ENCODE measurements around the gene ZNF813.

ZNF813 gene

GRCh38 chr19:53519446-53519845, 51.9 kb downstream of the ZNF813 start:
- in situ Hi-C loops (cut with MboI; ENCODE audit: low sequenced_read_pairs): no loop called here

DNA sequence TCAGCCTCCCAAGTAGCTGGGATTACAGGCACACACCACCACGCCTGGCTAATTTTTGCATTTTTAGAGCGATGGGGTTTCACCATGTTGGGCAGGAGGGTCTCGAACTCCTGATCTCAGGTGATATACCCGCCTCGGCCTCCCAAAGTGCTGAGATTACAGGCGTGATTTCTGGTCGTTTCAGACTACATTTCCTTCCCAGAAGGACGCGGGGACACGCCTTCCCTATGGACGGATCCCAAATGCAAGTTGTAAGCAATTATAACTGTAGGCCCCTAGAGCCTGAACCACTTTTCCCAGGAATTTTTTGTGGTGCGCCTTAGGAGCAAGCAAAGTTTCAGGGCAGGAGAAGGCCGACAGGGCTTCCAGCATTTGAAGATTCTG, 52.6 kb downstream of the ZNF813 start:
- in situ Hi-C loops (cut with MboI; ENCODE audit: low sequenced_read_pairs): no loop called here

GRCh38 chr19:53520547-53521372, 53.2 kb downstream of the ZNF813 start:
- in situ Hi-C loops (cut with MboI; ENCODE audit: low sequenced_read_pairs): no loop called here

- in situ Hi-C loops (cut with MboI; ENCODE audit: low sequenced_read_pairs): no loop called here
Observed at GRCh38 chr19:53521373-53522202, 54.1 kb downstream of the ZNF813 start.

DNA sequence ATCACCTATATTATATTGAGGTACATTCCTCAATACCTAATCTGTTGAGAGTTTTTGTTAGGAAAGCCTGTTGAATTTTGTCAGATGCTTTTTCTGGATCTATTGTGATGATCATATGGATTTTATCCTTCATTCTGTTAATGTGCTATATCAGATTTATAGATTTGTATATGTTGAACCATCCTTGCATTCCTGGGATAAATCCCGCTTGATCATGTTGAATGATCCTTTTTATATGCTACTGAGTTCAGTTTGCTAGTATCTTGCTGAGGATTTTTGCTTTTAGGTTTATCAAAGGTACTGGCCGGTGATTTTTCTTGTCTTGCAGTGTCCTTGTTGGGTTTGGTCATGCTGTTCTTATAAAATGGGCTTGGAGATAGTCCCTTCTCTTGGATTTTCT, 58.4 kb downstream of the ZNF813 start:
- in situ Hi-C loops (cut with MboI; ENCODE audit: low sequenced_read_pairs): no loop called here

DNA sequence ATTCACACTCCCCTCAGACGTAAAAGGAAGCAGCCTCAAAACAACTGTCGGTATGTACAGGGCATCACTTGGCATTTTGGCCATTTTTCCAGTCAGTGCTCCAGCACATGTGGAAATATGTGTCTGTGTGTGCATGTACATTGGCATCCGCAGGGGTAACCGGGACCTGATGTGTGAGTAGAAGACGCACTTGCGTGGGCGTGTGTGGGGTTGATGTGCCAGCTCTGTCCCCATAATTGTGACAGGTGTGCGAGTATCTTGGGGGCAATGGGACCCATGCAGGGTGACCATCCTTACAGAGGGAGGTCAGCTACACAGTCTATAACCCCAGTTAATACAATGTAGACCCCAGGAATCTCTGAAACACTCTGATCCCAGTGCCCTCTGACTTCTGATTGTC, 63.1 kb downstream of the ZNF813 start:
- in situ Hi-C loops (cut with MboI; ENCODE audit: low sequenced_read_pairs): no loop called here

DNA sequence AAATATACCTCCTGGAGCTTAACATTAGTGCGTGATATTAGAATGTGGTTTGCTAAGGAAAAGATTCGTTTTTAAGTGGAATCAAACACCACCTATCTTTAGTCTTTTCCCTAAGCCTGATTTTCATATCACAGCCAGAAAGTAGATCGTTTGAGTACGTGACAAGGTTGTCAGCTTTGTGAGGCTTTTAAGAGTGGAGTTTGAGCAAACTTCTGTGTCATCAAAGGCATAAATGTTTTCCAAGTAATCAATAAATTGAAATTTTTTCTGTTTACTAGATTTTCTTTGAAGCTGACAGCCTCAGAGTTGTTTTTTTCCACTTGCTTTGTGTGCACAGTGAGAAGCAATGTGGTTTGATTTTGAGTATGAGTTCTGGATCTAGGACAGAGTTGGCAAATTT, 63.9 kb downstream of the ZNF813 start:
- in situ Hi-C loops (cut with MboI; ENCODE audit: low sequenced_read_pairs): no loop called here

- in situ Hi-C loops (cut with MboI; ENCODE audit: low sequenced_read_pairs): no loop called here
Observed at GRCh38 chr19:53532362-53532761, 64.8 kb downstream of the ZNF813 start.

GRCh38 chr19:53536225-53536548, 68.7 kb downstream of the ZNF813 start:
- in situ Hi-C loops (cut with MboI; ENCODE audit: low sequenced_read_pairs): no loop called here

DNA sequence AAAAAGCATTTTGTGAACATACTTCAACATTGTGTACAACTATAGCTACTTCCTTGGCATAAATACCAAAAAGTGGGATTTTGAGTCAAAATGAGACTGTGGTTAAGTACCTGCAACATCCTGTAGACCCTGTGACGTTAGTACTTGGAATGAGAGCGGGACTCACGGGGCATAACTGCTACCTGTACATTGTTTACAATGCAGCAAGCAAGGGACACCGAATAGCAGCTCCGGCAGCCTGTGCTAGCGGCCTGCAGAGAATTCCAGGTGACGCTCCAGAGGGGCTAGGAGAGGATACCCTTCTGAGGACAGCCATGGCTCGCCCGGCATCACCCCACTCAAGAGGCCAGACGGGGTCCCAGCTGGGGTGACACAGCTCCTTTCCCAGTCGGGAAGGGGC, 69.6 kb downstream of the ZNF813 start:
- in situ Hi-C loops (cut with MboI; ENCODE audit: low sequenced_read_pairs): no loop called here

GRCh38 chr19:53537521-53538377, 70.2 kb downstream of the ZNF813 start, which contains the start of gene ZNF331:
ZNF331 (plus strand) TSS chr19:53538145; CDS start chr19:53569377, 31,232 bp downstream.
- in situ Hi-C loops (cut with MboI; ENCODE audit: low sequenced_read_pairs): no loop called here

DNA sequence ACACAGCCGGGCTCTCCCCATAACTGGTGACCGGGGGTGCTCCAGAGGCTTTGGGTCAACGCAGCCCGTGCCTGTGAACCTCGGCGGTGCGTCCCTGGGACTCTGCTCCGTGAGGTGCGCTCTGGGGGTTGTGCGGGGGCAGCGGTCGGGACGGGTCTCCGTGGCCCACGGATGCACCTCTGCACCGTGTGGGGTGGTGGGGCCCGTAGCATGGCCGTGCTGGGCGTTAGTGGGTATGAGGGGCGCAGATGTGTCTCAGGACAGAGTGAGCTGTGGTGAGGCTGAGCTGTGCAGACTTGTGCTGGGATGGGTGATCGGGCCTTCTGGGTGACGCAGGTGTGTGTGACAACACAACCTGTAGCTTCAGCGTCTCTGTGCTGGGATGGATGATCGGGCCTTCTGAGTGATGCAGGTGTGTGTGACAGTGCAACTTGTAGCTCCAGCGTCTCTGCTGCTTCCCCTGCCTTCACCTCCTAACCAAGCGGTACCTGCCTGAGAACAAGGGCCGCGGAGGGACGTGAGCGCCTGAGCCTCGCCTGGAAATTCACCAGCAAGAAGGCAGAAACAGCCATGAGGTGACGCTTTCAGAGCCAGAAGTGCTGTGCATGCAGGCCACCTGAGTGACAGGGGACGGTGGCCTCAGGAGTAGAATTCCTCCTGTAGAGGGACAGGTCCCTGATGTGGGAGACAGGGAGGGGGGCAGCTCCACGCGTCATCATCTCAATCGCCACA, 71.0 kb downstream of the ZNF813 start:
- in situ Hi-C loops (cut with MboI; ENCODE audit: low sequenced_read_pairs): no loop called here

DNA sequence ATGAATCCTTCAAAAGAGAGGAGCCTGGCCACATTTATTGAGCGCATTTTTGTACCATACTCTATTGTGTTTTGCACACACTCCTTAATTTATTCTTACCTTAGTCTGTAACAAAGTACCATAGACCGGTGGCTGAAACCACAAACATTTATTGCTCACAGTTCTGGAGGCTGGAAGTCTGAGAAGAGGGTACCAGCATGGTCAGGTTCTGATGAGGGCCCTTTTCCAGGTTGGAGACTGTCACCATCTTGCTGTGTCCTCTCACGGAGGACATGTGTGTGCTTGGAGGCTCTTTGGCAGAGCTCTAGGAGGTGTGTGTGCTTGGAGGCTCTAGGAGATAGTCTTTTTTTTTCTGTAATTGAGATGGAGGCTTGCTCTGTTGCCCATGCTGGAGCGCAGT, 72.6 kb downstream of the ZNF813 start:
- in situ Hi-C loops (cut with MboI; ENCODE audit: low sequenced_read_pairs): no loop called here

DNA sequence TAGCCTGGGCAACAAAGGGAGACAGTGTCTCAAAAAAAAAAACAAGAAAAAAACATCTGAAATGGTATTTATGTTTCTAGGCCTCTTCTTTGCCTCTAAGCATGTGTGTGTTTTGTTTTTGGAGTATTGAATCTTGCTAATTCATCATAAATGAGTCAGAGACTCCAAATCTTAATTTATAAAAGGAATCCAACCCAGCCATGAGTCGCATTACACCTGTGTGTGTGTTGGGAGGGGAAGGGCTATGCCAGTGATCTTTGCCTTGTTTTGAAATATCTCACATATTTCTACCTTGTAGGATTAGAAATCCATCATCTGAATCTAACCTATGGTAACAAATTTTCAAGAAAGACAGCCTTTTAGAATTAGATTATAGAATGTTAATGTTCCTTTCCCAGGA, 74.4 kb downstream of the ZNF813 start:
- in situ Hi-C loops (cut with MboI; ENCODE audit: low sequenced_read_pairs): no loop called here

DNA sequence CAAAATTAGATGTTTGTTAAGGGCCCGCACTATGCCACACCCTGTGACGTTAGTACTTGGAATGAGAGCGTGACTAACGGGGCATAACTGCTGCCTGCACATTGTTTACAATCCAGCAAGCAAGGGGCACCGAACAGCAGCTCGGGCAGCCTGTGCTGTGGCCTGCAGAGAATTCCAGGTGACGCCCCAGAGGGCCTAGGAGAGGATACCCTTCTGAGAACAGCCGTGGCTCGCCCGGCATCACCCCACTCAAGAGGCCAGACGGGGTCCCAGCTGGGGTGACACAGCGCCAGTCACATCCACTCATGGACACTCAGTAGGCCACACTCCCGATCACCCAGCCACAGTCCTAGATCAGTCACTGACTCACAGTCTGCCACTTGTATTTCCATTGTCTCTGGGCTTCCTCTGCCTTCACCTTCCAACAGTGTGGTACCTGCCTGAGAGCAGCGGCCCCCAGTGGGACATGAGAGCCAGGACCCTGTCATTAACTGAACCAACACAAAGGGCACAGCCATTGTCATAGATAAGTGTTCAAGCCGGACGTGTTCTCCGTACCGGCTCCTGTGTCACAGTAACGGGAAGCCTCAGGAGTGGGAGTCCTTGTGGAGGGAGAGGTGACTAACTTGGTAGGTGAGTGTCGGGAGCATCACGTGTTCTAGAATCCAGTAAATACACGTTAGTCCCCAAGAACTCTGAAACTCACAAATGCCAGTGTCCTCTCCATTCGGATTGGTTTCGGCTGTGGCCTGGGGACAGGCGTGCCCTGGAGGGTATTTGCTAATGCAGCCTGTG, 77.9 kb downstream of the ZNF813 start:
- in situ Hi-C loops (cut with MboI; ENCODE audit: low sequenced_read_pairs): no loop called here
